Psoas muscle (tissue), 8 donors: ENCODE measurements around the gene SGMS1. TPM values are rescaled to one million over a fixed set of nuclear protein-coding genes. Genes with fewer than 3 reads are reported as not detected.
"Not testable (repeated sequence)": the region's sequence is repeated elsewhere in the genome, so short reads cannot be mapped to it uniquely, and the experiment has no call there.

Experiments used
- ATAC-seq, 4 donors: fragments of 200-7000 bp; cut with Tn5 transposase; one replicate each; pipeline ENCODE4 v1.9.1; 2020; ENCODE audit warnings: moderate library complexity in 3 of 4, mild to moderate bottlenecking in 2 of 4
- DNase-seq, 2 donors: peaks; one replicate each; pipeline ENCODE4 v3.0.0-alpha.2; 2020
- H3K27ac ChIP-seq: fragments of 200-600 bp; one replicate; pipeline ENCODE4 v1.8.0; 2022
- H3K27me3 ChIP-seq, 3 donors: fragments of 200-600 bp in 1 of 3; one replicate each; pipeline versions ENCODE4 v1.6.1 to v1.8.0; 2013 to 2022; ENCODE audit warnings: low read length in 2 of 3, mild to moderate bottlenecking in 2 of 3, moderate library complexity in 1 of 3; ENCODE audit not compliant: insufficient read depth in 3 of 3
- H3K36me3 ChIP-seq, 2 donors: fragments of 200-600 bp in 1 of 2; one replicate each; pipeline versions ENCODE4 v1.6.1 to v1.8.0; 2013 to 2022; ENCODE audit warnings: low read depth in 1 of 2, mild to moderate bottlenecking in 1 of 2, moderate library complexity in 1 of 2; ENCODE audit not compliant: insufficient read depth in 1 of 2
- H3K4me1 ChIP-seq: fragments of 200-600 bp; one replicate; pipeline ENCODE4 v1.8.0; 2022
- H3K4me3 ChIP-seq: fragments of 200-600 bp; one replicate; pipeline ENCODE4 v1.8.0; 2022; ENCODE audit warnings: mild to moderate bottlenecking
- H3K9me3 ChIP-seq: fragments of 200-600 bp; one replicate; pipeline ENCODE4 v1.8.0; 2022
- WGBS, 3 donors: extraction: QIAGEN DNeasy Blood & Tissue Kit; methylation state at CpG; one replicate each; pipeline versions ENCODE4 v1.1.6 to v1.1.7; 2013; 5-methylcytosine and 5-hydroxymethylcytosine counted together
- intact Hi-C, 2 donors: fragments of 100-400 bp; cut with DNase I; formaldehyde crosslinking; loops; one replicate each; pipeline versions ENCODE4 v1.11.0 to v1.14.2; 2022
- polyA plus RNA-seq, 3 donors: library from polyadenylated mRNA; stranded (reverse); fragments of 200-250 nt; gene quantifications; one replicate each; pipeline ENCODE4 v1.2.3, GENCODE V29; 2013
- total RNA-seq, 4 donors: library from RNA; stranded (reverse); fragmentation: NEBNext Ultra II Directional in 2 of 4; extraction: Animal tissue kit (Norgen Biotek cat#: 25700) in 2 of 4; gene quantifications; one replicate each; pipeline versions ENCODE4 v1.2.1 to v1.2.4, GENCODE V29; 2021 to 2023
- TF ChIP-seq, protein P1 (sequence below): fragments of 200-600 bp; IDR thresholded peaks from one replicate; pipeline ENCODE4 v1.8.0; 2022; ENCODE audit warnings: antibody characterized with exemption
- donor health status: healthy with polysubstance abuse.
- donor health status: DM: no; HTN: no; CAD: no; lungs with moderate emphysema.
- donor health status: Bipolar disorder and iron deficiency.
- donor health status: healthy.
- donor health status: DM: yes; HTN: yes; CAD: no.
- donor health status: DM: no; HTN: no; CAD: no.
- donor health status: DM: no; HTN: no; CAD: no.
- donor health status: DM: yes; HTN: yes; CAD: no.

Gene SGMS1
- total and polyA plus RNA-seq, 7 donors: 6.2 to 16.7 (median 11.3) TPM

DNA sequence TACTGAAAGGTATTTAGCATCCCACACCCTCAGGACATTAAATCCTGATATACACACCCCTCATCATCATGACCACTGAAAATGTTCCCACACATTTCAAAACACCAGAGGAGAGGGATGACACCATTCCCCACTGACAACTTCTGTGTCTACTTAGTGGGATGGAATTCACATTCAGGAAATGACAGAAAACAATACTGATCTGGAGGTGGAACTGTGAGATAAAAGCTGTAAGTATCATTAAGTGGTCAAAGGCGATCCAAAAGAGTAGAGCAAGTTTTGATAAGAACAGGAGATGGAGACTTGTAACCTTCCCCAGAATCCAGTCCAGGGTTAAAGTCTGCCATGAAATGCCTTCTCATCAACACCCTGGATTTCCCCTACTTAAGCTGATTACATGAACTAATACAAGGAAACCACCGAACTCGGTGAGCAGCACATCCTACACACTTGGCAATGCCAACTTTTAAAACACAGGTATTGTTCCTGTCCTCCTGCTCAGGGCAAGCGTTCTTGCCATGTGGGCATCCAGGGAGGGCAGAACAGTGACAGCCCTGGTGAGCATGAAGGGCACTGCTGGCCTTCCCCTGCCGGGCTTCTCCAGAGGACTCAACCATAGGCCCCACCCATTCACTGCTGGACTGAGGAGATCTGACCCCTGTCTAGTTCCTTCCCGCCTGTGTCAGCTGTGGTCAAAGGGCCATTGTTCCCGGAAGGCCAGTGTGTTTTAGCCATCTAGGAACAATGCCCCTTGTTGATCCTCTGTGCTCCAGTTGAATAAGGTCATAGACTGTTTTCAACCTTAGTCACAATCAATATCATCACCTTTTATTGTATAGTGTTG is 85.0 kb downstream of the SGMS1 start:
- no peak overlapping the region for H3K27ac ChIP-seq
- peaks cover 9% of the 10 kb centered on the region for H3K4me1 ChIP-seq
- DNase-seq (no peak), ATAC-seq (peak in 2 of 4 donors; percentile 25 to 30)
- 49 to 54% (median 53%) methylated on average over 7 of the region's 7 CpGs for WGBS, 3 donors
- no peaks in the 10 kb centered on the region for H3K36me3 ChIP-seq
- no peak overlapping the region for H3K4me3 ChIP-seq
- intact Hi-C loops: no loop called here
- H3K27me3 ChIP-seq: no peaks in the 10 kb centered on the region
- TF ChIP-seq, protein P1, sequence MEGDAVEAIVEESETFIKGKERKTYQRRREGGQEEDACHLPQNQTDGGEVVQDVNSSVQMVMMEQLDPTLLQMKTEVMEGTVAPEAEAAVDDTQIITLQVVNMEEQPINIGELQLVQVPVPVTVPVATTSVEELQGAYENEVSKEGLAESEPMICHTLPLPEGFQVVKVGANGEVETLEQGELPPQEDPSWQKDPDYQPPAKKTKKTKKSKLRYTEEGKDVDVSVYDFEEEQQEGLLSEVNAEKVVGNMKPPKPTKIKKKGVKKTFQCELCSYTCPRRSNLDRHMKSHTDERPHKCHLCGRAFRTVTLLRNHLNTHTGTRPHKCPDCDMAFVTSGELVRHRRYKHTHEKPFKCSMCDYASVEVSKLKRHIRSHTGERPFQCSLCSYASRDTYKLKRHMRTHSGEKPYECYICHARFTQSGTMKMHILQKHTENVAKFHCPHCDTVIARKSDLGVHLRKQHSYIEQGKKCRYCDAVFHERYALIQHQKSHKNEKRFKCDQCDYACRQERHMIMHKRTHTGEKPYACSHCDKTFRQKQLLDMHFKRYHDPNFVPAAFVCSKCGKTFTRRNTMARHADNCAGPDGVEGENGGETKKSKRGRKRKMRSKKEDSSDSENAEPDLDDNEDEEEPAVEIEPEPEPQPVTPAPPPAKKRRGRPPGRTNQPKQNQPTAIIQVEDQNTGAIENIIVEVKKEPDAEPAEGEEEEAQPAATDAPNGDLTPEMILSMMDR: no peak
- no peaks in the 10 kb centered on the region for H3K9me3 ChIP-seq

- TF ChIP-seq, protein P1: no peak
These were observed 87.0 kb downstream of the SGMS1 start for GRCh38 chr10:50536617-50537240.

GRCh38 chr10:50534748-50535376 is 88.9 kb downstream of the SGMS1 start:
- ATAC-seq, intact Hi-C loops, DNase-seq, H3K36me3 ChIP-seq, H3K9me3 ChIP-seq, H3K27me3 ChIP-seq, H3K4me1 ChIP-seq, H3K27ac ChIP-seq, H3K4me3 ChIP-seq: not testable (repeated sequence)
- WGBS, 3 donors: 78 to 85% (median 81%) methylated on average over 5 of the region's 5 CpGs

More at GRCh38 chr10:50536617-50537240, 87.0 kb downstream of the SGMS1 start:
- no peak overlapping the region for H3K27ac ChIP-seq
- DNase-seq (no peak), ATAC-seq (no peak)
- no peak overlapping the region for H3K4me3 ChIP-seq
- H3K9me3 ChIP-seq: no peaks in the 10 kb centered on the region
- no peaks in the 10 kb centered on the region for H3K27me3 ChIP-seq
- H3K36me3 ChIP-seq: no peaks in the 10 kb centered on the region
- intact Hi-C loops: no loop called here
- peaks cover 7% of the 10 kb centered on the region for H3K4me1 ChIP-seq

DNA sequence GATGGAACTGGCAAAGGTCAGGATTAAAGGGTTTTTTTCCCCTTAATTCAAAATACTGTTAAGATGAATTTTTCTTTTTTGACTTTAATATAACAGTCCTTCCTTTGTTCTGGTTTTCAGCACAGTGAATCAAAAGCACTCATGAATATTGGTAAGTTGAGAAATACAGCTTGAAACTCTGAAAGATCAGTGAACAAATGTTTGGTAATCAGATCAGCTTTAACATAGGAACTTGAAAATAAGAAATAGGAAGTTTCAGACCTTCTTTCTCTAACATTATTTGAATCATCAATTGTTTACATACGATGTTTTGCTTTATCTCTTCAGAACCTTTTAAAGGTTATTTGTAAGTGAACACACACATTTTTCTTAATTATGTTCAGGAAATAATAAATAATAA is 90.5 kb downstream of the SGMS1 start:
- H3K9me3 ChIP-seq: no peaks in the 10 kb centered on the region
- WGBS, 3 donors: 92 to 98% (median 98%) methylated on average over 1 of the region's 1 CpG
- no peak for ATAC-seq
- TF ChIP-seq, protein P1: no peak
- H3K27me3 ChIP-seq: no peaks in the 10 kb centered on the region
- no peak for DNase-seq
- no peak overlapping the region for H3K27ac ChIP-seq
- intact Hi-C loops: no loop called here
- H3K4me1 ChIP-seq: peaks cover 4% of the 10 kb centered on the region
- no peak overlapping the region for H3K4me3 ChIP-seq
- no peaks in the 10 kb centered on the region for H3K36me3 ChIP-seq
